Measurements from ENCODE around the gene WNT9A.

The WNT9A gene

GRCh38 chr1:227896710-227897655 lies 50.7 kb downstream of the WNT9A start:
- no peak for DNase-seq

- DNase-seq: peak in 5 of 14 donors; percentile 4 to 71 (median 48)
These were observed 51.7 kb downstream of the WNT9A start for GRCh38 chr1:227895828-227896685.

- no peak for DNase-seq
These were observed 52.8 kb downstream of the WNT9A start for GRCh38 chr1:227894831-227895451.

GRCh38 chr1:227893949-227894721 lies 53.6 kb downstream of the WNT9A start:
- no peak for DNase-seq

- no peak for DNase-seq
These were observed 54.3 kb downstream of the WNT9A start for GRCh38 chr1:227893300-227893948.

- no peak for DNase-seq
These were observed 55.0 kb downstream of the WNT9A start for GRCh38 chr1:227892489-227893299.

- no peak for DNase-seq
These were observed 55.7 kb downstream of the WNT9A start for GRCh38 chr1:227891955-227892488.

- no peak for DNase-seq
These were observed 56.3 kb downstream of the WNT9A start for GRCh38 chr1:227891223-227891954.

GRCh38 chr1:227890451-227891222 lies 57.1 kb downstream of the WNT9A start:
- DNase-seq: no peak

GRCh38 chr1:227889863-227890405 lies 57.8 kb downstream of the WNT9A start:
- DNase-seq: no peak

GRCh38 chr1:227889047-227889862 lies 58.5 kb downstream of the WNT9A start:
- no peak for DNase-seq

- no peak for DNase-seq
These were observed 59.2 kb downstream of the WNT9A start for GRCh38 chr1:227888404-227889046.

GRCh38 chr1:227887697-227888403 lies 59.9 kb downstream of the WNT9A start:
- no peak for DNase-seq

- no peak for DNase-seq
These were observed 60.6 kb downstream of the WNT9A start for GRCh38 chr1:227886993-227887696.

GRCh38 chr1:227886503-227886961 lies 61.2 kb downstream of the WNT9A start:
- DNase-seq: no peak
